H1 (cell line): Measurements from ENCODE around the gene PPID. TPM values are rescaled to one million over a fixed set of nuclear protein-coding genes. Genes with fewer than 3 reads are reported as not detected.

Experiments
- CTCF ChIA-PET: fragments of 300-600 bp; sonication (Branson Sonifier 250); formaldehyde crosslinking; loops from one replicate; lab custom pipeline; 2021; ENCODE audit not compliant: partially characterized antibody; lab: Charles Lee
- POLR2A ChIA-PET: fragments of 300-600 bp; sonication (Branson Sonifier 250); formaldehyde crosslinking; loops from one replicate; lab custom pipeline; 2021; ENCODE audit warnings: inconsistent platforms; ENCODE audit not compliant: partially characterized antibody; lab: Charles Lee
- DNase-seq, 2 experiments: peaks; one replicate each; pipeline versions ENCODE4 v3.0.0 to v3.0.0-alpha.2; 2010 to 2022; ENCODE audit warnings: low spot score in 2 of 2, low read depth in 1 of 2, mixed read lengths in 1 of 2
- FAIRE-seq: peaks from 2 replicates; lab custom pipeline; 2011; peaks lifted over from hg19 to GRCh38; lab: Jason Lieb, UNC
- H2AFZ ChIP-seq: 2 replicates; pipeline ENCODE4 v1.8.1; 2012; ENCODE audit warnings: low read length, inconsistent platforms
- H2AK5ac ChIP-seq: 2 replicates; pipeline ENCODE4 v1.6.1; 2013; ENCODE audit warnings: low read depth, low read length
- H2BK120ac ChIP-seq: replicated peaks from 2 replicates; pipeline ENCODE3; 2013; ENCODE audit warnings: low read depth, low read length, inconsistent platforms
- H2BK12ac ChIP-seq: 2 replicates; pipeline ENCODE4 v1.6.1; 2013; ENCODE audit warnings: low read depth, low read length
- H2BK15ac ChIP-seq: 2 replicates; pipeline ENCODE4 v1.6.1; 2013; ENCODE audit warnings: low read length
- H2BK20ac ChIP-seq: 2 replicates; pipeline ENCODE4 v1.6.1; 2013; ENCODE audit warnings: low read length
- H2BK5ac ChIP-seq: 2 replicates; pipeline ENCODE4 v1.6.1; 2013; ENCODE audit warnings: low read depth, low read length
- H3K14ac ChIP-seq: 2 replicates; pipeline ENCODE4 v1.6.1; 2013; ENCODE audit warnings: inconsistent platforms; ENCODE audit not compliant: insufficient read length
- H3K18ac ChIP-seq: 2 replicates; pipeline ENCODE4 v1.6.1; 2013; ENCODE audit warnings: low read length; ENCODE audit errors: extremely low read depth
- H3K23ac ChIP-seq: 2 replicates; pipeline ENCODE4 v1.6.1; 2013; ENCODE audit warnings: inconsistent platforms; ENCODE audit not compliant: insufficient read length
- H3K23me2 ChIP-seq: 2 replicates; pipeline ENCODE4 v1.6.1; 2013; ENCODE audit warnings: low read depth, low read length
- H3K27ac ChIP-seq: 2 replicates; pipeline ENCODE4 v1.6.1; 2011; ENCODE audit warnings: low read depth, low read length, inconsistent platforms
- H3K27me3 ChIP-seq, 4 experiments: replicated peaks in 1 of 4; 1 replicate in 1 of 4; 2 replicates in 3 of 4; pipeline versions ENCODE4 v1.6.1 to v1.8.1; 2011 to 2013; ENCODE audit warnings: low read length in 3 of 4, mild to moderate bottlenecking in 3 of 4, inconsistent platforms in 2 of 4, mixed read lengths in 2 of 4, moderate library complexity in 1 of 4; ENCODE audit not compliant: control insufficient read depth in 3 of 4, insufficient read depth in 3 of 4; ENCODE audit errors: extremely low read depth in 1 of 4
- H3K36me3 ChIP-seq, 4 experiments: 2 replicates each; pipeline versions ENCODE4 v1.6.1 to v1.8.1; 2011 to 2013; ENCODE audit warnings: mild to moderate bottlenecking in 4 of 4, low read length in 3 of 4, moderate library complexity in 2 of 4, control low read depth in 1 of 4, inconsistent platforms in 1 of 4; ENCODE audit not compliant: insufficient read depth in 4 of 4, control insufficient read depth in 2 of 4
- H3K4ac ChIP-seq: replicated peaks from 2 replicates; pipeline ENCODE3; 2013; ENCODE audit warnings: low read length, low read depth, mixed read lengths, inconsistent platforms; ENCODE audit not compliant: insufficient read length
- H3K4me1 ChIP-seq, 4 experiments: replicated peaks in 1 of 4; 1 replicate in 1 of 4; 2 replicates in 3 of 4; pipeline versions ENCODE4 v1.6.1 to v1.8.1; 2011 to 2013; ENCODE audit warnings: low read length in 3 of 4, inconsistent platforms in 2 of 4, mixed read lengths in 1 of 4; ENCODE audit not compliant: insufficient read depth in 4 of 4, control insufficient read depth in 3 of 4
- H3K4me2 ChIP-seq, 2 experiments: 2 replicates each; pipeline versions ENCODE4 v1.6.1 to v1.8.1; 2011 to 2013; ENCODE audit warnings: low read depth in 2 of 2, low read length in 2 of 2, control low read depth in 1 of 2, inconsistent platforms in 1 of 2, mild to moderate bottlenecking in 1 of 2; ENCODE audit not compliant: insufficient read depth in 1 of 2
- H3K4me3 ChIP-seq, 4 experiments: fragments of 200-600, 300-600 bp in 1 of 4; sonication (generic), shearing (Covaris generic), sonication (Bioruptor Twin) in 1 of 4; 2 replicates each; pipeline versions ENCODE4 v1.5.1 to v1.8.1; 2011 to 2016; ENCODE audit warnings: low read length in 4 of 4, low read depth in 3 of 4, control low read depth in 2 of 4, inconsistent platforms in 2 of 4, mild to moderate bottlenecking in 2 of 4, mixed read lengths in 1 of 4, moderate library complexity in 1 of 4; ENCODE audit not compliant: insufficient read depth in 2 of 4; ENCODE audit errors: extremely low read depth in 1 of 4
- H3K56ac ChIP-seq: replicated peaks from 2 replicates; pipeline ENCODE3; 2013; ENCODE audit warnings: low read depth, mild to moderate bottlenecking, mixed read lengths, low read length, inconsistent platforms; ENCODE audit not compliant: insufficient read length
- H3K79me1 ChIP-seq: 2 replicates; pipeline ENCODE4 v1.6.1; 2013; ENCODE audit warnings: low read depth, low read length, control low read depth
- H3K79me2 ChIP-seq, 2 experiments: 2 replicates each; pipeline versions ENCODE4 v1.6.1 to v1.8.1; 2012 to 2013; ENCODE audit warnings: low read length in 2 of 2, mild to moderate bottlenecking in 2 of 2, inconsistent platforms in 1 of 2; ENCODE audit not compliant: insufficient read depth in 2 of 2, control insufficient read depth in 1 of 2
- H3K9ac ChIP-seq, 4 experiments: replicated peaks in 1 of 4; 1 replicate in 1 of 4; 2 replicates in 3 of 4; pipeline versions ENCODE4 v1.6.1 to v1.8.1; 2011 to 2013; ENCODE audit warnings: low read depth in 3 of 4, low read length in 3 of 4, control low read depth in 2 of 4, mild to moderate bottlenecking in 2 of 4, moderate library complexity in 2 of 4, inconsistent platforms in 1 of 4; ENCODE audit errors: extremely low read depth in 1 of 4
- H3K9me3 ChIP-seq, 2 experiments: 2 replicates each; pipeline versions ENCODE4 v1.6.1 to v1.8.1; 2012 to 2013; ENCODE audit warnings: mild to moderate bottlenecking in 2 of 2, moderate library complexity in 2 of 2, control low read depth in 1 of 2, inconsistent platforms in 1 of 2, low read depth in 1 of 2, low read length in 1 of 2, mixed read lengths in 1 of 2; ENCODE audit not compliant: insufficient read depth in 2 of 2
- H4K20me1 ChIP-seq, 2 experiments: replicated peaks in 1 of 2; 2 replicates each; pipeline versions ENCODE3 to v1.8.1; 2011 to 2013; ENCODE audit warnings: inconsistent platforms in 2 of 2, low read length in 2 of 2, mild to moderate bottlenecking in 1 of 2; ENCODE audit not compliant: insufficient read depth in 2 of 2, control insufficient read depth in 1 of 2
- H4K5ac ChIP-seq: 2 replicates; pipeline ENCODE4 v1.6.1; 2013; ENCODE audit warnings: low read length, low read depth, mixed read lengths, inconsistent platforms; ENCODE audit not compliant: insufficient read length
- H4K8ac ChIP-seq: 2 replicates; pipeline ENCODE4 v1.8.0; 2013; ENCODE audit warnings: mild to moderate bottlenecking, moderate library complexity, low read length, inconsistent platforms; ENCODE audit not compliant: insufficient read depth; ENCODE audit errors: extremely low read depth
- H4K91ac ChIP-seq: replicated peaks from 2 replicates; pipeline ENCODE3; 2013; ENCODE audit warnings: low read length, mixed read lengths, inconsistent platforms; ENCODE audit not compliant: insufficient read length
- CHD1 ChIP-seq: IDR thresholded peaks from 2 replicates; pipeline ENCODE4 v1.6.1; 2012; ENCODE audit warnings: low read depth, low read length, improper control_type of control experiment
- CHD2 ChIP-seq: IDR thresholded peaks from 2 replicates; pipeline ENCODE4 v1.6.1; 2012; ENCODE audit warnings: low read length, improper control_type of control experiment
- NRF1 ChIP-seq: IDR thresholded peaks from 2 replicates; pipeline ENCODE4 v1.6.1; 2011; ENCODE audit warnings: mild to moderate bottlenecking, low read depth, low read length, improper control_type of control experiment
- RBBP5 ChIP-seq: IDR thresholded peaks from 2 replicates; pipeline ENCODE4 v1.7.1; 2012; ENCODE audit warnings: low read depth, mild to moderate bottlenecking, inconsistent platforms, low read length, moderate library complexity, borderline replicate concordance
- SP1 ChIP-seq: IDR thresholded peaks from 2 replicates; pipeline ENCODE4 v1.6.1; 2011; ENCODE audit warnings: low read depth, low read length
- TBP ChIP-seq: IDR thresholded peaks from 2 replicates; pipeline ENCODE4 v1.6.1; 2011; ENCODE audit warnings: low read depth, low read length, improper control_type of control experiment
- WGBS, 2 experiments: shearing (Covaris generic) in 1 of 2; methylation state at CpG; one replicate each; pipeline versions ENCODE4 v1.1.6 to v1.1.7; 2013 to 2015; ENCODE audit warnings: low lambda C conversion rate in 2 of 2, mixed read lengths in 2 of 2, inconsistent platforms in 1 of 2, low coverage in 1 of 2, missing lambda C conversion rate in 1 of 2; ENCODE audit not compliant: insufficient replicate concordance in 2 of 2, insufficient coverage in 1 of 2, insufficient read length in 1 of 2; ENCODE audit errors: extremely low coverage in 1 of 2, missing lambda C conversion rate in 1 of 2; 5-methylcytosine and 5-hydroxymethylcytosine counted together
- polyA plus RNA-seq, 7 experiments: library from polyadenylated mRNA; depleted of rRNA in 3 of 7; stranded (reverse) in 5 of 7; unstranded in 2 of 7; fragments of >200 nt in 5 of 7; fragments of 200-250 nt in 2 of 7; gene quantifications; 1 replicate in 5 of 7; 2 replicates in 1 of 7; 4 replicates in 1 of 7; pipeline versions ENCODE4 v1.2.1 to v1.2.3, GENCODE V29; 2011 to 2013; ENCODE audit warnings: missing spikeins in 2 of 7, mixed read lengths in 2 of 7
- total RNA-seq: library from RNA; stranded (reverse); fragmentation: NEBNext Ultra II Directional; extraction: Animal tissue kit (Norgen Biotek cat#: 25700); gene quantifications from 2 replicates; pipeline ENCODE4 v1.2.1, GENCODE V29; 2021

PPID gene
- total and polyA plus RNA-seq, 2 of the 8 experiments (the other 6 are each of a cell fraction or from before 2014, with no cell fraction given) = 20.2 to 53.2 TPM

DNA sequence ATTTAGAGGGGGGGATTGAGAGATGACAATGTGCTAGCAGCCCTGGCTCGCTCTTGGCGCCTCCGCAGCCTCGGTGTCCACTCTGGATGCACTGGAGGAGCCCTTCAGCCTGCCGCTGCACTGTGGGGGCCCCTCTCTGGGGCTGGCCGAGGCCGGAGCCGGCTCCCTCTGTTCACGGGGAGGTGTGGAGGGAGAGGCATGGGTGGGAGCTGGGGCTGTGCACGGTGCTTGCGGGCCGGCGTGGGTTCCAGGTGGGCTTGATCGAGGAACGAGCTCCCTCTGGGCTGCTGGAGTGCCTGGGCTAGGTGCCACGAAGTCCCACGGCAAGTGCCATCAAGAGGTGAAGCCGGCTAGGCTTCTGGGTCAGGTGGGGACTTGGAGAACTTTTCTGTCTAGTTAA lies 58.4 kb downstream of the PPID start:
- Histone ChIP-seq H3K79me2 (peaks cover 0 to 32% of the 10 kb centered on the region in 2 experiments; a peak in 2 of 4 replicates), H2BK12ac (no peak overlapping the region), H3K4me3 (no peak overlapping the region), H3K9ac (no peak overlapping the region), H3K4me1 (no peaks in the 10 kb centered on the region), H4K5ac (no peak overlapping the region), H2AK5ac (no peak overlapping the region), H3K14ac (no peak overlapping the region), H3K4ac (no peak overlapping the region), H2BK120ac (no peak overlapping the region), H2BK5ac (no peak overlapping the region), H3K23me2 (no peaks in the 10 kb centered on the region), H4K8ac (peak overlapping the region; percentile 68), H2AFZ (no peak overlapping the region), H3K18ac (no peak overlapping the region), H3K27me3 (no peaks in the 10 kb centered on the region), H3K36me3 (peaks cover 0 to 15% (median 3%) of the 10 kb centered on the region in 4 experiments; a peak in 5 of 8 replicates), H4K91ac (no peak overlapping the region), H3K79me1 (no peaks in the 10 kb centered on the region), H4K20me1 (no peaks in the 10 kb centered on the region), H3K23ac (no peak overlapping the region), H2BK15ac (no peak overlapping the region), H3K9me3 (peaks cover 0 to 4% of the 10 kb centered on the region in 2 experiments; a peak in 1 of 4 replicates), H2BK20ac (no peak overlapping the region), H3K4me2 (no peak overlapping the region), H3K56ac (no peak overlapping the region), H3K27ac (no peak overlapping the region)
- FAIRE-seq (no peak), DNase-seq (no peak)
- ChIA-PET CTCF (interaction anchor here (0.6 to 3.4 kb wide), 4 partner anchors 7 to 406 kb away, joined by 3 to 26 read pairs (median 4); no protein-coding TSS in a partner anchor), POLR2A (interaction anchor here (1.2 kb wide), 2 partner anchors 14 to 16 kb away, joined by 3 to 5 read pairs; no protein-coding TSS in a partner anchor)
- 96% methylated on average over 17 of the region's 18 CpGs; no CpG with 5 or more reads in 1 of the 2 experiments for WGBS, 2 experiments
- no peak for TF ChIP-seq TBP
- no peak for TF ChIP-seq RBBP5
- TF ChIP-seq CHD1 = no peak
- no peak for TF ChIP-seq CHD2
- TF ChIP-seq NRF1 = no peak
- no peak for TF ChIP-seq SP1
